ENCODE data around the gene DNAJC25. TPM values are rescaled to one million over a fixed set of nuclear protein-coding genes. Genes with fewer than 3 reads are reported as not detected.

DNAJC25 gene
- total and polyA plus RNA-seq, 2 of the 8 experiments (the other 6 are each of a cell fraction or from before 2014, with no cell fraction given) = 2.7 to 6.2 TPM

DNA sequence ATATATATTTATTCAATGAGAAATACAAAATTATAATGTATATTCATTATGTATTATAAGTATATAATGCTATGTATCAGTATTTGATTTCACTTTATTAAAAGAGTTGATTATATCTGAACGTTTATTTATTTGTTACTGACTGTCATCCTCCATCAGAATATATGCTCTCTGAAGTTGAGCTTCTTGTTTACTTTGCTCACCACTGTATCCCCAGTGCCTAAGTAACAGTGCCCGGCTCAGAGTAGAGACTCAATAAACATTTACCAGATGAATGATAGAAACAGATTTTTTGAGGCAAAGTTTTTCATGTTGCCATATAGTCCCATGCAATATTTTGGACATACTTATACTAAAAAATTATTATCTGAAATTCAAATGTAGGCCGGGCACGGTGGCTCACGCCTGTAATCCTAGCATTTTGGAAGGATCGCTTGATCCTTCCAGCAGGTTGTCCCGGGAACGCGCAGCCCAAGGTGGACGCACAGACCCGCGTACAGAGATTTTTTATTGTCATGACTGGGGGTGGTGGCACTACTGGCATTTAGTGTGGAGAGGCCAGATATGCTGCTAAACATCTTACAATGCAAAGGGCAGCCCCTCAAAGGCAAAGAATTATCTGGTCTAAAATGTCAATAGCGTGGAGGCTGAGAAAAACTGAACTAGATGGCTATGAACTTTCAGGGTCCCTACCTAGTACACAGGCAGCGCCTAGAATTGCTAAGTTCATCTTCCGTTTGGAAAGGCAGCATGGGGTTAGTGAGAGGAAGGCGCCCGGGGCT lies 761 bp upstream of the DNAJC25 start (continued):
- TF ChIP-seq, protein P1, sequence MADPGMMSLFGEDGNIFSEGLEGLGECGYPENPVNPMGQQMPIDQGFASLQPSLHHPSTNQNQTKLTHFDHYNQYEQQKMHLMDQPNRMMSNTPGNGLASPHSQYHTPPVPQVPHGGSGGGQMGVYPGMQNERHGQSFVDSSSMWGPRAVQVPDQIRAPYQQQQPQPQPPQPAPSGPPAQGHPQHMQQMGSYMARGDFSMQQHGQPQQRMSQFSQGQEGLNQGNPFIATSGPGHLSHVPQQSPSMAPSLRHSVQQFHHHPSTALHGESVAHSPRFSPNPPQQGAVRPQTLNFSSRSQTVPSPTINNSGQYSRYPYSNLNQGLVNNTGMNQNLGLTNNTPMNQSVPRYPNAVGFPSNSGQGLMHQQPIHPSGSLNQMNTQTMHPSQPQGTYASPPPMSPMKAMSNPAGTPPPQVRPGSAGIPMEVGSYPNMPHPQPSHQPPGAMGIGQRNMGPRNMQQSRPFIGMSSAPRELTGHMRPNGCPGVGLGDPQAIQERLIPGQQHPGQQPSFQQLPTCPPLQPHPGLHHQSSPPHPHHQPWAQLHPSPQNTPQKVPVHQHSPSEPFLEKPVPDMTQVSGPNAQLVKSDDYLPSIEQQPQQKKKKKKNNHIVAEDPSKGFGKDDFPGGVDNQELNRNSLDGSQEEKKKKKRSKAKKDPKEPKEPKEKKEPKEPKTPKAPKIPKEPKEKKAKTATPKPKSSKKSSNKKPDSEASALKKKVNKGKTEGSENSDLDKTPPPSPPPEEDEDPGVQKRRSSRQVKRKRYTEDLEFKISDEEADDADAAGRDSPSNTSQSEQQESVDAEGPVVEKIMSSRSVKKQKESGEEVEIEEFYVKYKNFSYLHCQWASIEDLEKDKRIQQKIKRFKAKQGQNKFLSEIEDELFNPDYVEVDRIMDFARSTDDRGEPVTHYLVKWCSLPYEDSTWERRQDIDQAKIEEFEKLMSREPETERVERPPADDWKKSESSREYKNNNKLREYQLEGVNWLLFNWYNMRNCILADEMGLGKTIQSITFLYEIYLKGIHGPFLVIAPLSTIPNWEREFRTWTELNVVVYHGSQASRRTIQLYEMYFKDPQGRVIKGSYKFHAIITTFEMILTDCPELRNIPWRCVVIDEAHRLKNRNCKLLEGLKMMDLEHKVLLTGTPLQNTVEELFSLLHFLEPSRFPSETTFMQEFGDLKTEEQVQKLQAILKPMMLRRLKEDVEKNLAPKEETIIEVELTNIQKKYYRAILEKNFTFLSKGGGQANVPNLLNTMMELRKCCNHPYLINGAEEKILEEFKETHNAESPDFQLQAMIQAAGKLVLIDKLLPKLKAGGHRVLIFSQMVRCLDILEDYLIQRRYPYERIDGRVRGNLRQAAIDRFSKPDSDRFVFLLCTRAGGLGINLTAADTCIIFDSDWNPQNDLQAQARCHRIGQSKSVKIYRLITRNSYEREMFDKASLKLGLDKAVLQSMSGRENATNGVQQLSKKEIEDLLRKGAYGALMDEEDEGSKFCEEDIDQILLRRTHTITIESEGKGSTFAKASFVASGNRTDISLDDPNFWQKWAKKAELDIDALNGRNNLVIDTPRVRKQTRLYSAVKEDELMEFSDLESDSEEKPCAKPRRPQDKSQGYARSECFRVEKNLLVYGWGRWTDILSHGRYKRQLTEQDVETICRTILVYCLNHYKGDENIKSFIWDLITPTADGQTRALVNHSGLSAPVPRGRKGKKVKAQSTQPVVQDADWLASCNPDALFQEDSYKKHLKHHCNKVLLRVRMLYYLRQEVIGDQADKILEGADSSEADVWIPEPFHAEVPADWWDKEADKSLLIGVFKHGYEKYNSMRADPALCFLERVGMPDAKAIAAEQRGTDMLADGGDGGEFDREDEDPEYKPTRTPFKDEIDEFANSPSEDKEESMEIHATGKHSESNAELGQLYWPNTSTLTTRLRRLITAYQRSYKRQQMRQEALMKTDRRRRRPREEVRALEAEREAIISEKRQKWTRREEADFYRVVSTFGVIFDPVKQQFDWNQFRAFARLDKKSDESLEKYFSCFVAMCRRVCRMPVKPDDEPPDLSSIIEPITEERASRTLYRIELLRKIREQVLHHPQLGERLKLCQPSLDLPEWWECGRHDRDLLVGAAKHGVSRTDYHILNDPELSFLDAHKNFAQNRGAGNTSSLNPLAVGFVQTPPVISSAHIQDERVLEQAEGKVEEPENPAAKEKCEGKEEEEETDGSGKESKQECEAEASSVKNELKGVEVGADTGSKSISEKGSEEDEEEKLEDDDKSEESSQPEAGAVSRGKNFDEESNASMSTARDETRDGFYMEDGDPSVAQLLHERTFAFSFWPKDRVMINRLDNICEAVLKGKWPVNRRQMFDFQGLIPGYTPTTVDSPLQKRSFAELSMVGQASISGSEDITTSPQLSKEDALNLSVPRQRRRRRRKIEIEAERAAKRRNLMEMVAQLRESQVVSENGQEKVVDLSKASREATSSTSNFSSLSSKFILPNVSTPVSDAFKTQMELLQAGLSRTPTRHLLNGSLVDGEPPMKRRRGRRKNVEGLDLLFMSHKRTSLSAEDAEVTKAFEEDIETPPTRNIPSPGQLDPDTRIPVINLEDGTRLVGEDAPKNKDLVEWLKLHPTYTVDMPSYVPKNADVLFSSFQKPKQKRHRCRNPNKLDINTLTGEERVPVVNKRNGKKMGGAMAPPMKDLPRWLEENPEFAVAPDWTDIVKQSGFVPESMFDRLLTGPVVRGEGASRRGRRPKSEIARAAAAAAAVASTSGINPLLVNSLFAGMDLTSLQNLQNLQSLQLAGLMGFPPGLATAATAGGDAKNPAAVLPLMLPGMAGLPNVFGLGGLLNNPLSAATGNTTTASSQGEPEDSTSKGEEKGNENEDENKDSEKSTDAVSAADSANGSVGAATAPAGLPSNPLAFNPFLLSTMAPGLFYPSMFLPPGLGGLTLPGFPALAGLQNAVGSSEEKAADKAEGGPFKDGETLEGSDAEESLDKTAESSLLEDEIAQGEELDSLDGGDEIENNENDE (IDR thresholded peaks at IDR 0.05; ENCODE audit: insufficient replicate concordance, low read length) = no peak
- TF ChIP-seq SIRT6 (IDR thresholded peaks at IDR 0.05; ENCODE audit: low read length) = no peak
- no peak for TF ChIP-seq MAFK (IDR thresholded peaks at IDR 0.05; ENCODE audit: low read depth, low read length)
- no peak for TF ChIP-seq HDAC6 (IDR thresholded peaks at IDR 0.05; ENCODE audit: low read depth, low read length)
- no peak for TF ChIP-seq SRF (IDR thresholded peaks at IDR 0.05; ENCODE audit: low read depth, low read length)
- no peak for TF ChIP-seq CTBP2 (IDR thresholded peaks at IDR 0.05; ENCODE audit: borderline replicate concordance, insufficient read depth, insufficient read length, low read length)
- no peak for TF ChIP-seq CBX8 (IDR thresholded peaks at IDR 0.05; ENCODE audit: borderline replicate concordance, low read depth, low read length)
- TF ChIP-seq RAD21 (IDR thresholded peaks at IDR 0.05 in 1 of 2, conservative IDR thresholded peaks at IDR 0.05 in 1 of 2; ENCODE audit: low read depth in 2 of 2, low read length in 2 of 2) = no peak
- TF ChIP-seq KDM5A (IDR thresholded peaks at IDR 0.05; ENCODE audit: low read length) = no peak
- no peak for TF ChIP-seq TBP (IDR thresholded peaks at IDR 0.05; ENCODE audit: low read depth, low read length)
